ENCODE data around the gene ZMYM5.
"Not testable (repeated sequence)": the region's sequence is repeated elsewhere in the genome, so short reads cannot be mapped to it uniquely, and the experiment has no call there.

Gene ZMYM5

GRCh38 chr13:19863323-19864023 is at the start of gene ZMYM5:
Gene ZMYM5, minus strand, starts transcription at chr13:19863649. Its CDS starts 11,469 bp downstream, at chr13:19852180.
- DNase-seq (ENCODE audit: low read depth in 2 of 2) = peak; percentile 88 to 93

- DNase-seq (ENCODE audit: low read depth in 2 of 2) = no peak
Observed at GRCh38 chr13:19910336-19911072, 47.1 kb upstream of the ZMYM5 start.

DNA sequence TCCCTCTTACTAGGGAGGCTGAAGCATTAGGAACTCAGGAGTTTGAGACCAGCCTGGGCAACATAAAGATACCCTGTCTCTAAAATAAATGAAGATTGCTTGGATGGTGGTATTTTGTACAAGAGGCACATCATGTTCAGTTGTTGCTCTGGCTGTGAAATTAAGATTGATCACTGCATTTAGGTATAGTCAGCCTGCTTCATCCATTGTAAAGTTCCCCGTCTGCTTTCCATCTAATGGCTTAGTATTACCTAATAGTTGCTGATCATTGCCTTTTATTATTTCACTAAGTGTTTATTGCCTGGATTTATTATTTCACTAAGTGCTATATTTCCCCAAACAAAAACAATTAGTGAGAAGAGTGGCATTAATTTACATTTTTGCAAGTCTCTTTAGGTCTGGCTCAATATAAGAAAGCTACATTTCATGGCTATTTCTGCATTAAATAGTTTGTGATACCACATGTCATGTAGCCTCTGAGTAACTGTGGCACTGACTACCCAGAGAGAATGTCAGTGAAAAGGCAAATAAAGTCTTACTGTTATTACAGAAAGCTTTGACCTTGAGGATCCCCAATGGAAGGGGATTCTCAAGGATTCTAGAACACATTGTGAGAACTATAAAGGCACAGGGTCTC is 45.0 kb upstream of the ZMYM5 start:
- DNase-seq (ENCODE audit: low read depth in 2 of 2) = no peak

DNA sequence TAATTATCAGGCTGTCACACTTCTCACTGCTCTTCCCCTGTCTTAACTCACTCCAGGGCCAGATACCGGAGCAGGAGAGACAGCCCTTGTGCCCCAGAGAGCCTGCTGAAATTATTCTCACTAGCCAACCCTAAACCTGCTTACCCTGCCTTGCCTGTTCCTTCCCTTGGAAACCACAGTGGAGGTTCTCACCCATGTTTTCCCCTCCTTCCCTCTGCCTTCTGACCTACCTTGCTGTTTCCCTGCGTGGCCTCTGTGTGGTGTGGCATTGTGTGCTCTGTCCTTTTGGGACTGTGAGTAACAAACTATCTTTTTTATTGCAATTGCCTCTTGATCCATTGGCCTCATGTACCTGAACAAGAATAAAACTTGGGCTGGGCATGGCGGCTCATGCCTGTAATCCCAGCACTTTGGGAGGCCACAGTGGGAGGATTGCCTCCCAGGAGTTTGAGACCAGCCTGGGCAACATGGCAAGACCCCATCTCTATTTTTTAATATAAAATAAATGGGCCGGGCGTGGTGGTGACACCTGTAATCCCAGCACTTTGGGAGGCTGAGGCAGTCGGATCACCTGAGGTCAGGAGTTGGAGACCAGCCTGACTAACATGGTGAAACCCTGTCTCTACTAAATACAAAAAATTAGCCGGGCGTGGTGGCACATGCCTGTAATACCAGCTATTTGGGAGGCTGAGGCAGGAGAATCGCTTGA is 42.2 kb upstream of the ZMYM5 start:
- not testable (repeated sequence) for DNase-seq (ENCODE audit: low read depth in 2 of 2)

DNA sequence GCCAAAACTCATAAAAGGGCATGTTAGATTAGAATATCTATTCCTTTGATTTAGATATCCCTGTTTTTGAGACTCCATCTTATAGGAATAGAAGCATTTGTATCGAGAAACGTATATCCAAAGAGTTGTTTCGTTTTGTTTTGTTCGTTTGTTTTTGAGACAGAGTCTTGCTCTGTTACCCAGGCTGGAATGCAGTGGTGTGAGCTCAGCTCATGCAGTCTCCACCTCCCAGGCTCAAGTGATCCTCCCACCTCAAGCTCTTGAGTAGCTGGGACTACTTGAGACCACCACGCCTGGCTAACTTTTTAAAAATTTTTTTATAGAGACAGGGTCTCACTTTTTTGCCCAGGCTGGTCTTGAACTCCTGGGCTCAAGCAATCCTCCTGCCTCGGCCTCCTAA is 26.6 kb upstream of the ZMYM5 start:
- no peak for DNase-seq (ENCODE audit: low read depth in 2 of 2)

DNA sequence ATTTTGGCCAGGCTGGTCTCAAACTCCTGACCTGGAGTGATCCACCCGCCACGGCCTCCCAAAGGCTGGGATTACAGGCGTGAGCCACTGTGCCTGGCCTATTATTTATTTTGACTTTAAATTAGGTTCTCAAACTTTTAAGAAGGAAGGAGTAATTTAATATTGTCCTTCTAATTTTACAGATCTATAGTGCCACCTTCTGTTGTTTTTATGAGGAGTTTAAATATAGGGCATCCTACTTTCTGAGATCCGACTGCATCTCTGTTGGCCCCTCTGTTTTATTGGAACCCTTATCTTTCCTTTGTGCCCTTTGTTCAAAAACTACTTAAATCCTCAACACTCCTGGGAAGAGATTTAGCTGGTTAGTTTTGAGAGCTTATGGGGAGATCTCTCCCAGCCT is 25.4 kb upstream of the ZMYM5 start:
- no peak for DNase-seq (ENCODE audit: low read depth in 2 of 2)

- DNase-seq (ENCODE audit: low read depth in 2 of 2) = no peak
Observed at GRCh38 chr13:19882231-19882630, 18.8 kb upstream of the ZMYM5 start.

GRCh38 chr13:19881641-19882040 is 18.2 kb upstream of the ZMYM5 start:
- no peak for DNase-seq (ENCODE audit: low read depth in 2 of 2)

DNA sequence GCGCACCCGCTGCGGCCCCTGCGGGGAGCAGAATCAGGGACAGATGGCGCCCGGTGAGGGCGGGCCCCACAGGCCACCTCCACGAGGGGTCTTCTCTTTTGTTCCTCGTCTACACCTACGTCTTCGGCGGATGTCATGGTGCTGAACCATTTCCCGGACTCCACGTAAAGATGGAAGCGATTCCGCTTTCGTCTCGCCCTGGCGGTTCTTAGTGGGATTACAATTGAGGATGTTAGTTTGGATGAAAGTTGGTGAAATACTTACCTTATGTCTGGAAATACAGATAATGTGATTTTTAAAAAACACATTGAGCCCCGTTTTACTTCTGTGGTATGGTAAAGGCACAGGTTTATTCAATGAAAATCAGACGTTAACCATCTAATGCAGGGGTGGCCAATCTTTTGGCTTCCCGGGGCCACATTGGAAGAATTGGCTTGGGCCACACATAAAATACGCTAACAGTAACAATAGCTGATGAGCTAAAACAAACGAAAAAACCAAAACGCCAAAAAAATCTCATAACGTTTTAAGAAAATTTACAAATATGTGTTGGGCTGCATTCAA is 1.4 kb upstream of the ZMYM5 start:
- peak; percentile 49 to 60 for DNase-seq (ENCODE audit: low read depth in 2 of 2)

GRCh38 chr13:19864024-19864745 is 736 bp upstream of the ZMYM5 start:
- DNase-seq (ENCODE audit: low read depth in 2 of 2) = peak; percentile 23 to 44

DNA sequence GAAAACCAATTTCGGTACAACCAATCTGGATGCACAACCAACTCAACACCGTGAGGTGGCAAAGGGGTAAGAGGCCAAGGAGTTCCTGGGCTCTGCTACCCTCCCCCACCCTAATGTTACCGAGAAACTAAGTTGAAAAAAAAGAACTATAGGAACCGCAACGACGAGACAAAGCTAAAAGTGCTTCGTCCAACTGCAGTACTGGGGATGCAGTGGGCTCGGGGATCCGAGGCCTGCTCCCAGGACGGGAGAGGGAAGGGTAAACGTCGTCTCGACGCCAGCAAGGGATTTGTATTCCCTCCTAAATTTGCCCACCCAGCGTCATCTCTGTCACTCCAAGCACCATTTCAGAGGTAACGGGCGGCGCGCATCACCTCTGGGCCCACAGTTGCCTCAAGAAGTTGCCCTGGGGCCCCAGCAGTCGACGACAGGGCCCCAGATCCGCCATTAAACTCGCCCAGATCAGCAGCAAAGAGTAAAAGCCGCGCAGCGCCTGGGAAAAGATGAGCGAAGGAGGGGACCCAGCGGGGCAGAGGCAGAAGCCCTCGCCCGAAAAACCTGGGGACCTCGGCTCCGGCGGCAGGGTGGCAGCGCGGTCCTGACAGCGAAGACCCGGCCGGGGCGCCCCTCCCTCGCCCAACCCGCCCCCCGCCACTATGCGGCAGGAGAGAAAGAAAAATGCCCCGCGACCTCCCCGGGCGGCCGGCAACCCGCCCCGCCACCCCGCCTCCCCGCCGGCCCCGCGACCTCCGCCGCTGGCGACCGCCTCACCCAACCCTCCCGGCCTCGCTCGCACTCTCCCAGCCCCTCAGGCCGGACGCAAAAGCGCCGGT is 752 bp downstream of the ZMYM5 start:
- DNase-seq (ENCODE audit: low read depth in 2 of 2) = peak; percentile 7 to 18

GRCh38 chr13:19861762-19862161 is 1.7 kb downstream of the ZMYM5 start:
- no peak for DNase-seq (ENCODE audit: low read depth in 2 of 2)

DNA sequence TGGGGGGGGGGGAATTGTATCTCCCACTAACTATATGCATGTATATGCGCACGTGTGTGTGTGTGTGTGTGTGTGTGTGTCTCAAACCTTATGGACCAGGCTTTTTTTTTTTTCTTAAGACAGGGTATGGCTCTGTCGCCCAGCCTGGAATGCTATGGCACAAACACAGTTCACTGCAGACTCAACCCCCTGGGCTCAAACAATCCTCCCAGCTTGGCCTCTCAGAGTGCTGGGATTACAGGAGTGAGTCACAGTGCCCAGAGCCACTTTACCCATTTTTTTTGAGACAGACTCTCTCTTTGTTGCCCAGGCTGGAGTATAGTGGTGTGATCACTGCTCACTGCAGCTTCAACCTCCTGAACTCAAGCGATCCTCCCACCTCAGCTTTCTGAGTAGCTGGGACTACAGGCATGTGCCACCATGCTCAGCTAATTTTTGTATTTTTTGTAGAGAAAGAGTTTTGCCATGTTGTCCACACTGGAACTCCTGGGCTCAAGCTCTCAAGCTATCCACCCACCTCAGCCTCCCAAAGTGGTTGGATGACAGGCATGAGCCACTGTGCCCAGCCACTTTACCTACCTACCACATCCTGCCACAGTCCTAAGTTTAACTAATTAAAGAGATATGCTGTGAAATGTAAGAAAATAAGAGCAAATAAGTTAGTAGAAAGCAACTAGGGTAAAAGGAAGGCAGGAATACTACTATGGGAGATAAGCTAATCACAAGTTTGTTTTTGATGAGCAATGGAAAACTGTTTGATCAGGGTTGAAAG is 2.4 kb downstream of the ZMYM5 start:
- no peak for DNase-seq (ENCODE audit: low read depth in 2 of 2)

DNA sequence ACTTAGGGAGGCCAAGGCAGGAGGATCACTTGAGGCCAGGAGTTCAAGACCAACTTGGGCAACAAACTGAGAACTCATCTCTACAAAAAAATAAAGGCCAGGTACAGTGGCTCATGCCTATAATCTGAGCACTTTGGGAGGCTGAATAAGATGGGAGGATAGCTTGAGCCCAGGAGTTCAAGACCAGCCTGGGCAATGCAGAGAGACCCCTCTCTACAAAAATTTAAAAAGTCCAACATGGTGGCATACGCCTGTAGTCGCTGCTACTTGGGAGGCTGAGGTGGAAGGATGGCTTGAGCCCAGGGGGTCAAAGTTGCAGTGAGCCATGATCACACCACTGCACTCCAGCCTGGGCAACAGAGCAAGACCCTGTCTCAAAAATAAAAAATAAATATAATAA is 5.8 kb downstream of the ZMYM5 start:
- DNase-seq (ENCODE audit: low read depth in 2 of 2) = not testable (repeated sequence)

DNA sequence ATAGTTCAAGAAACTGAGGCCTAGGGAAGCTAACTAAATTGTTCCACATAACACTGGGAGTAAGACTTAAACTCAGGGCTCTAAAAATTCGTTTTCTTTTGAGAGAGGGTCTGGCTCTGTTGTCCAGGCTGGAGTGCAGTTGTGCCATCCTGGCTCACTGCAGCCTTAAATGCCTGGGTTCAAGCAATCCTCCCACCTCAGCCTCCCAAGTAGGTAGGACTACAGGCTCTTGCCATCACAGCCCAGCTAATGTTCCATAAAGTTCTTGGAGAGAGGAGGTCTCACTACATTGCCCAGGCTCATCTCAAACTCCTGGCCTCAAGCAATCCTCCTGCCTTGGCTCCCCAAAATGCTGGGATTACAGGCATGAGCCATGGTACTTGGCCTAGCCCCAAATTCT is 10.7 kb downstream of the ZMYM5 start:
- no peak for DNase-seq (ENCODE audit: low read depth in 2 of 2)

GRCh38 chr13:19845758-19846157 is 17.7 kb downstream of the ZMYM5 start:
- no peak for DNase-seq (ENCODE audit: low read depth in 2 of 2)

DNA sequence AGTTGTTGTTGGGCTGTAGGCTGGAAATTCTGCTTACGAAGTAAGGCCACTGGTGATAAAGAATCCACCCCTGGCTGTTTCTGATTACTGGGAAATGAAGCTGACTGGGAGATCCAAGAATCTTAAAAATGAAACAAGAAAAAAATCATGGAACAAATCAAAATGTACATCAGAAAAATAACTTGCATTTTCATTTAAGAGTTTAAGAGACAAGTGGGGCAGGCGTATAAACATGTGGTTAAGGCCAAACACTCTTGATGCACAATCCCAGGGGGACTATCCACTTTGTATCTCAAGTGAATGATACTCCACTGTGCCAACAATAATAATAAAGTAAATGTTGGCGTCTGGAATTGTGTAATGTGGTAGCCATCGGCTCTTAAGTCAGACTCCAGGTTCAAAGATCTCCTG is 24.6 kb downstream of the ZMYM5 start:
- no peak for DNase-seq (ENCODE audit: low read depth in 2 of 2)

GRCh38 chr13:19836472-19836871 is 27.0 kb downstream of the ZMYM5 start:
- no peak for DNase-seq (ENCODE audit: low read depth in 2 of 2)

- DNase-seq (ENCODE audit: low read depth in 2 of 2) = no peak
Observed at GRCh38 chr13:19834704-19835103, 28.7 kb downstream of the ZMYM5 start.

GRCh38 chr13:19822673-19823072 is 40.8 kb downstream of the ZMYM5 start:
- DNase-seq (ENCODE audit: low read depth in 2 of 2) = no peak
